ENCODE measurements around the gene RAD21L1.

DNA sequence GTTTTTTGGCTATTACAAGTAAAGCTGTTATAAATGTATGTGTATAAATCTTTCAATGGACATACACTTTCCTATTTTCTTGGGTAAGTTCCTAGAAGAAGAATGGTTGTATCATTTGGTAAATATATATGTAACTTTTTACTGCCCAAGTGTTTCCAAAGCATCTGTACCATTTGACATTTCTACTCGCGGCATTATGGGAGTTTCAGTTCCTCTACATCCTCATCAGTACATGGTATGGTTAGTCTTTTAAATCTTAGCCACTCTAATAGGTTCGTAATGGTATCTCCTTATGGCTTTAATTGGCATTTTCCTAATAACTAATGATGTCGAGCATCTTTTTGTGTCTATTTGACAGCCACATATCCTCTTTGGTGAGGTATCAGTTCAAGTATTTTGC, 53.1 kb downstream of the RAD21L1 start:
- TF ChIP-seq, protein P1, sequence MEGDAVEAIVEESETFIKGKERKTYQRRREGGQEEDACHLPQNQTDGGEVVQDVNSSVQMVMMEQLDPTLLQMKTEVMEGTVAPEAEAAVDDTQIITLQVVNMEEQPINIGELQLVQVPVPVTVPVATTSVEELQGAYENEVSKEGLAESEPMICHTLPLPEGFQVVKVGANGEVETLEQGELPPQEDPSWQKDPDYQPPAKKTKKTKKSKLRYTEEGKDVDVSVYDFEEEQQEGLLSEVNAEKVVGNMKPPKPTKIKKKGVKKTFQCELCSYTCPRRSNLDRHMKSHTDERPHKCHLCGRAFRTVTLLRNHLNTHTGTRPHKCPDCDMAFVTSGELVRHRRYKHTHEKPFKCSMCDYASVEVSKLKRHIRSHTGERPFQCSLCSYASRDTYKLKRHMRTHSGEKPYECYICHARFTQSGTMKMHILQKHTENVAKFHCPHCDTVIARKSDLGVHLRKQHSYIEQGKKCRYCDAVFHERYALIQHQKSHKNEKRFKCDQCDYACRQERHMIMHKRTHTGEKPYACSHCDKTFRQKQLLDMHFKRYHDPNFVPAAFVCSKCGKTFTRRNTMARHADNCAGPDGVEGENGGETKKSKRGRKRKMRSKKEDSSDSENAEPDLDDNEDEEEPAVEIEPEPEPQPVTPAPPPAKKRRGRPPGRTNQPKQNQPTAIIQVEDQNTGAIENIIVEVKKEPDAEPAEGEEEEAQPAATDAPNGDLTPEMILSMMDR (IDR thresholded peaks at IDR 0.05), result no peak
- TF ChIP-seq POLR2A (IDR thresholded peaks at IDR 0.05), result no peak

All from Peyer's patch (tissue), 4 donors.